Measurements from ENCODE around the gene CBS.
A peak's percentile ranks its signal among the peaks of the same experiment; 100 is the strongest.
"Not testable (repeated sequence)": the region's sequence is repeated elsewhere in the genome, so short reads cannot be mapped to it uniquely, and the experiment has no call there.

Gene CBS

GRCh38 chr21:43075170-43076022 lies at the start of gene CBS:
Gene CBS (minus strand): TSS chr21:43075835. CDS start chr21:43072193, 3,642 bp downstream.
- not testable (repeated sequence) for DNase-seq

- not testable (repeated sequence) for DNase-seq
These were observed 40.3 kb upstream of the CBS start for GRCh38 chr21:43115956-43116355.

- DNase-seq = not testable (repeated sequence)
These were observed 38.8 kb upstream of the CBS start for GRCh38 chr21:43114483-43114882.

- DNase-seq = not testable (repeated sequence)
These were observed 33.4 kb upstream of the CBS start for GRCh38 chr21:43109006-43109405.

- DNase-seq = not testable (repeated sequence)
These were observed 32.5 kb upstream of the CBS start for GRCh38 chr21:43108177-43108576.

- DNase-seq = not testable (repeated sequence)
These were observed 32.1 kb upstream of the CBS start for GRCh38 chr21:43107794-43108137.

GRCh38 chr21:43106965-43107793 lies 31.5 kb upstream of the CBS start, which contains the start of gene U2AF1:
Gene U2AF1 (minus strand): TSS chr21:43107570. CDS start chr21:43107494, 76 bp downstream.
- DNase-seq = peak; percentile 79

- not testable (repeated sequence) for DNase-seq
These were observed 29.0 kb upstream of the CBS start for GRCh38 chr21:43104642-43105041.

- DNase-seq = not testable (repeated sequence)
These were observed 26.6 kb upstream of the CBS start for GRCh38 chr21:43102281-43102680.

GRCh38 chr21:43101676-43102075 lies 26.0 kb upstream of the CBS start:
- DNase-seq = not testable (repeated sequence)

GRCh38 chr21:43101000-43101399 lies 25.4 kb upstream of the CBS start:
- not testable (repeated sequence) for DNase-seq

GRCh38 chr21:43091979-43092614 lies 16.5 kb upstream of the CBS start:
- not testable (repeated sequence) for DNase-seq

- DNase-seq = not testable (repeated sequence)
These were observed 15.3 kb upstream of the CBS start for GRCh38 chr21:43090947-43091346.

- not testable (repeated sequence) for DNase-seq
These were observed 13.8 kb upstream of the CBS start for GRCh38 chr21:43089463-43089862.

- not testable (repeated sequence) for DNase-seq
These were observed 7.1 kb upstream of the CBS start for GRCh38 chr21:43082587-43083300.

- DNase-seq = not testable (repeated sequence)
These were observed 1.0 kb upstream of the CBS start for GRCh38 chr21:43076643-43077042.

GRCh38 chr21:43076023-43076637 lies 495 bp upstream of the CBS start:
- DNase-seq = not testable (repeated sequence)

GRCh38 chr21:43074401-43075169 lies 1.1 kb downstream of the CBS start:
- DNase-seq = not testable (repeated sequence)

GRCh38 chr21:43072742-43073141 lies 2.9 kb downstream of the CBS start:
- DNase-seq = not testable (repeated sequence)

- DNase-seq = not testable (repeated sequence)
These were observed 6.0 kb downstream of the CBS start for GRCh38 chr21:43069682-43070081.

- not testable (repeated sequence) for DNase-seq
These were observed 7.6 kb downstream of the CBS start for GRCh38 chr21:43068065-43068464.

Data from stimulated activated CD8-positive, alpha-beta memory T cell treated with anti-CD3 and anti-CD28 coated beads, Interleukin-4, amount 100 ng/mL, for 48 hours (primary cell).